H1 (cell line): ENCODE data around the gene ZFAND3. TPM values are rescaled to one million over a fixed set of nuclear protein-coding genes. Genes with fewer than 3 reads are reported as not detected.

Experiments
- CTCF ChIA-PET: fragments of 300-600 bp; sonication (Branson Sonifier 250); formaldehyde crosslinking; loops from one replicate; lab custom pipeline; 2021; ENCODE audit not compliant: partially characterized antibody; lab: Charles Lee
- POLR2A ChIA-PET: fragments of 300-600 bp; sonication (Branson Sonifier 250); formaldehyde crosslinking; loops from one replicate; lab custom pipeline; 2021; ENCODE audit warnings: inconsistent platforms; ENCODE audit not compliant: partially characterized antibody; lab: Charles Lee
- DNase-seq, 2 experiments: peaks; one replicate each; pipeline versions ENCODE4 v3.0.0 to v3.0.0-alpha.2; 2010 to 2022; ENCODE audit warnings: low spot score in 2 of 2, low read depth in 1 of 2, mixed read lengths in 1 of 2
- FAIRE-seq: peaks from 2 replicates; lab custom pipeline; 2011; peaks lifted over from hg19 to GRCh38; lab: Jason Lieb, UNC
- H2AFZ ChIP-seq: 2 replicates; pipeline ENCODE4 v1.8.1; 2012; ENCODE audit warnings: low read length, inconsistent platforms
- H2AK5ac ChIP-seq: 2 replicates; pipeline ENCODE4 v1.6.1; 2013; ENCODE audit warnings: low read depth, low read length
- H2BK120ac ChIP-seq: replicated peaks from 2 replicates; pipeline ENCODE3; 2013; ENCODE audit warnings: low read depth, low read length, inconsistent platforms
- H2BK12ac ChIP-seq: 2 replicates; pipeline ENCODE4 v1.6.1; 2013; ENCODE audit warnings: low read depth, low read length
- H2BK15ac ChIP-seq: 2 replicates; pipeline ENCODE4 v1.6.1; 2013; ENCODE audit warnings: low read length
- H2BK20ac ChIP-seq: 2 replicates; pipeline ENCODE4 v1.6.1; 2013; ENCODE audit warnings: low read length
- H2BK5ac ChIP-seq: 2 replicates; pipeline ENCODE4 v1.6.1; 2013; ENCODE audit warnings: low read depth, low read length
- H3K14ac ChIP-seq: 2 replicates; pipeline ENCODE4 v1.6.1; 2013; ENCODE audit warnings: inconsistent platforms; ENCODE audit not compliant: insufficient read length
- H3K18ac ChIP-seq: 2 replicates; pipeline ENCODE4 v1.6.1; 2013; ENCODE audit warnings: low read length; ENCODE audit errors: extremely low read depth
- H3K23ac ChIP-seq: 2 replicates; pipeline ENCODE4 v1.6.1; 2013; ENCODE audit warnings: inconsistent platforms; ENCODE audit not compliant: insufficient read length
- H3K23me2 ChIP-seq: 2 replicates; pipeline ENCODE4 v1.6.1; 2013; ENCODE audit warnings: low read depth, low read length
- H3K27ac ChIP-seq: 2 replicates; pipeline ENCODE4 v1.6.1; 2011; ENCODE audit warnings: low read depth, low read length, inconsistent platforms
- H3K27me3 ChIP-seq, 4 experiments: replicated peaks in 1 of 4; 1 replicate in 1 of 4; 2 replicates in 3 of 4; pipeline versions ENCODE4 v1.6.1 to v1.8.1; 2011 to 2013; ENCODE audit warnings: low read length in 3 of 4, mild to moderate bottlenecking in 3 of 4, inconsistent platforms in 2 of 4, mixed read lengths in 2 of 4, moderate library complexity in 1 of 4; ENCODE audit not compliant: control insufficient read depth in 3 of 4, insufficient read depth in 3 of 4; ENCODE audit errors: extremely low read depth in 1 of 4
- H3K36me3 ChIP-seq, 4 experiments: 2 replicates each; pipeline versions ENCODE4 v1.6.1 to v1.8.1; 2011 to 2013; ENCODE audit warnings: mild to moderate bottlenecking in 4 of 4, low read length in 3 of 4, moderate library complexity in 2 of 4, control low read depth in 1 of 4, inconsistent platforms in 1 of 4; ENCODE audit not compliant: insufficient read depth in 4 of 4, control insufficient read depth in 2 of 4
- H3K4ac ChIP-seq: replicated peaks from 2 replicates; pipeline ENCODE3; 2013; ENCODE audit warnings: low read length, low read depth, mixed read lengths, inconsistent platforms; ENCODE audit not compliant: insufficient read length
- H3K4me1 ChIP-seq, 4 experiments: replicated peaks in 1 of 4; 1 replicate in 1 of 4; 2 replicates in 3 of 4; pipeline versions ENCODE4 v1.6.1 to v1.8.1; 2011 to 2013; ENCODE audit warnings: low read length in 3 of 4, inconsistent platforms in 2 of 4, mixed read lengths in 1 of 4; ENCODE audit not compliant: insufficient read depth in 4 of 4, control insufficient read depth in 3 of 4
- H3K4me2 ChIP-seq, 2 experiments: 2 replicates each; pipeline versions ENCODE4 v1.6.1 to v1.8.1; 2011 to 2013; ENCODE audit warnings: low read depth in 2 of 2, low read length in 2 of 2, control low read depth in 1 of 2, inconsistent platforms in 1 of 2, mild to moderate bottlenecking in 1 of 2; ENCODE audit not compliant: insufficient read depth in 1 of 2
- H3K4me3 ChIP-seq, 4 experiments: fragments of 200-600, 300-600 bp in 1 of 4; sonication (generic), shearing (Covaris generic), sonication (Bioruptor Twin) in 1 of 4; 2 replicates each; pipeline versions ENCODE4 v1.5.1 to v1.8.1; 2011 to 2016; ENCODE audit warnings: low read length in 4 of 4, low read depth in 3 of 4, control low read depth in 2 of 4, inconsistent platforms in 2 of 4, mild to moderate bottlenecking in 2 of 4, mixed read lengths in 1 of 4, moderate library complexity in 1 of 4; ENCODE audit not compliant: insufficient read depth in 2 of 4; ENCODE audit errors: extremely low read depth in 1 of 4
- H3K56ac ChIP-seq: replicated peaks from 2 replicates; pipeline ENCODE3; 2013; ENCODE audit warnings: low read depth, mild to moderate bottlenecking, mixed read lengths, low read length, inconsistent platforms; ENCODE audit not compliant: insufficient read length
- H3K79me1 ChIP-seq: 2 replicates; pipeline ENCODE4 v1.6.1; 2013; ENCODE audit warnings: low read depth, low read length, control low read depth
- H3K79me2 ChIP-seq, 2 experiments: 2 replicates each; pipeline versions ENCODE4 v1.6.1 to v1.8.1; 2012 to 2013; ENCODE audit warnings: low read length in 2 of 2, mild to moderate bottlenecking in 2 of 2, inconsistent platforms in 1 of 2; ENCODE audit not compliant: insufficient read depth in 2 of 2, control insufficient read depth in 1 of 2
- H3K9ac ChIP-seq, 4 experiments: replicated peaks in 1 of 4; 1 replicate in 1 of 4; 2 replicates in 3 of 4; pipeline versions ENCODE4 v1.6.1 to v1.8.1; 2011 to 2013; ENCODE audit warnings: low read depth in 3 of 4, low read length in 3 of 4, control low read depth in 2 of 4, mild to moderate bottlenecking in 2 of 4, moderate library complexity in 2 of 4, inconsistent platforms in 1 of 4; ENCODE audit errors: extremely low read depth in 1 of 4
- H3K9me3 ChIP-seq, 2 experiments: 2 replicates each; pipeline versions ENCODE4 v1.6.1 to v1.8.1; 2012 to 2013; ENCODE audit warnings: mild to moderate bottlenecking in 2 of 2, moderate library complexity in 2 of 2, control low read depth in 1 of 2, inconsistent platforms in 1 of 2, low read depth in 1 of 2, low read length in 1 of 2, mixed read lengths in 1 of 2; ENCODE audit not compliant: insufficient read depth in 2 of 2
- H4K20me1 ChIP-seq, 2 experiments: replicated peaks in 1 of 2; 2 replicates each; pipeline versions ENCODE3 to v1.8.1; 2011 to 2013; ENCODE audit warnings: inconsistent platforms in 2 of 2, low read length in 2 of 2, mild to moderate bottlenecking in 1 of 2; ENCODE audit not compliant: insufficient read depth in 2 of 2, control insufficient read depth in 1 of 2
- H4K5ac ChIP-seq: 2 replicates; pipeline ENCODE4 v1.6.1; 2013; ENCODE audit warnings: low read length, low read depth, mixed read lengths, inconsistent platforms; ENCODE audit not compliant: insufficient read length
- H4K8ac ChIP-seq: 2 replicates; pipeline ENCODE4 v1.8.0; 2013; ENCODE audit warnings: mild to moderate bottlenecking, moderate library complexity, low read length, inconsistent platforms; ENCODE audit not compliant: insufficient read depth; ENCODE audit errors: extremely low read depth
- H4K91ac ChIP-seq: replicated peaks from 2 replicates; pipeline ENCODE3; 2013; ENCODE audit warnings: low read length, mixed read lengths, inconsistent platforms; ENCODE audit not compliant: insufficient read length
- EZH2 ChIP-seq: fragments of 200-600 bp; sonication (generic); IDR thresholded peaks from 2 replicates; pipeline ENCODE4 v1.7.1; 2012; ENCODE audit warnings: low read depth, mild to moderate bottlenecking, moderate library complexity, low read length, inconsistent platforms; ENCODE audit not compliant: severe bottlenecking
- FOSL1 ChIP-seq: IDR thresholded peaks from 2 replicates; pipeline ENCODE4 v1.6.1; 2011; ENCODE audit warnings: mild to moderate bottlenecking, low read depth, low read length, moderate library complexity; ENCODE audit not compliant: insufficient read depth
- KDM4A ChIP-seq: IDR thresholded peaks from one replicate; pipeline ENCODE4 v1.7.1; 2012; ENCODE audit warnings: low read depth, mild to moderate bottlenecking, moderate library complexity, low read length, inconsistent platforms; ENCODE audit not compliant: severe bottlenecking
- WGBS, 2 experiments: shearing (Covaris generic) in 1 of 2; methylation state at CpG; one replicate each; pipeline versions ENCODE4 v1.1.6 to v1.1.7; 2013 to 2015; ENCODE audit warnings: low lambda C conversion rate in 2 of 2, mixed read lengths in 2 of 2, inconsistent platforms in 1 of 2, low coverage in 1 of 2, missing lambda C conversion rate in 1 of 2; ENCODE audit not compliant: insufficient replicate concordance in 2 of 2, insufficient coverage in 1 of 2, insufficient read length in 1 of 2; ENCODE audit errors: extremely low coverage in 1 of 2, missing lambda C conversion rate in 1 of 2; 5-methylcytosine and 5-hydroxymethylcytosine counted together
- polyA plus RNA-seq, 7 experiments: library from polyadenylated mRNA; depleted of rRNA in 3 of 7; stranded (reverse) in 5 of 7; unstranded in 2 of 7; fragments of >200 nt in 5 of 7; fragments of 200-250 nt in 2 of 7; gene quantifications; 1 replicate in 5 of 7; 2 replicates in 1 of 7; 4 replicates in 1 of 7; pipeline versions ENCODE4 v1.2.1 to v1.2.3, GENCODE V29; 2011 to 2013; ENCODE audit warnings: missing spikeins in 2 of 7, mixed read lengths in 2 of 7
- total RNA-seq: library from RNA; stranded (reverse); fragmentation: NEBNext Ultra II Directional; extraction: Animal tissue kit (Norgen Biotek cat#: 25700); gene quantifications from 2 replicates; pipeline ENCODE4 v1.2.1, GENCODE V29; 2021

Gene ZFAND3
- total and polyA plus RNA-seq, 2 of the 8 experiments (the other 6 are each of a cell fraction or from before 2014, with no cell fraction given) = 13.0 to 51.3 TPM

DNA sequence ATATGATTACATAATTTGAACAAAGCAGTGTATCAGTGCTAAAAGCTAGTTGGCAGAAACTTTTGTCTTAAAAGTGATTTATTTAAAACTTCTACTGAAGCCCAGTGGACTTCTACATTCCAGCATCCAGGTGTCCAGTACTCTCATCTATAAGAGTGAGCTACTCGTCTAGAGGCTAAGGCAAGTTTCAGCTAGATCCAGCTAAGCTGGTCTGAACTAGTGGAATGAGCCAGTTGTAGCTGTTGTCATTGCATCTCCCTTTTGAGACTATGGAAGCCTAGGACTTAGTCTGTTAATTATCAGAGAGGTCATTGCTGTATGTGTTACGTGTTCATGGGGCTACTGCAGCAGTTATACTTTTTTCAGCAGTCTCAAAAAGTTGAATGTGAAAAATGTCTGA, 165.1 kb downstream of the ZFAND3 start:
- Histone ChIP-seq H2BK20ac (no peak overlapping the region), H2BK15ac (no peak overlapping the region), H3K9me3 (no peaks in the 10 kb centered on the region), H3K23ac (no peak overlapping the region), H3K14ac (no peak overlapping the region), H3K56ac (no peak overlapping the region), H4K5ac (no peak overlapping the region), H3K27me3 (no peaks in the 10 kb centered on the region), H2BK120ac (no peak overlapping the region), H3K79me1 (no peaks in the 10 kb centered on the region; the same call in 1 of the 2 replicates), H2BK5ac (no peak overlapping the region), H3K4me1 (peaks cover 0 to 2% (median 0%) of the 10 kb centered on the region in 4 experiments; a peak in 1 of 7 replicates), H3K36me3 (no peaks in the 10 kb centered on the region), H3K79me2 (peaks cover 0 to 61% of the 10 kb centered on the region in 2 experiments; a peak in 3 of 4 replicates), H3K18ac (no peak overlapping the region), H3K4me2 (no peak overlapping the region), H3K4me3 (no peak overlapping the region), H3K27ac (no peak overlapping the region), H2AFZ (no peak overlapping the region), H4K20me1 (peaks cover 1 to 3% of the 10 kb centered on the region in 2 experiments), H3K23me2 (no peaks in the 10 kb centered on the region), H3K4ac (no peak overlapping the region), H4K91ac (no peak overlapping the region), H2BK12ac (no peak overlapping the region), H2AK5ac (no peak overlapping the region), H3K9ac (no peak overlapping the region), H4K8ac (no peak overlapping the region)
- TF ChIP-seq FOSL1 (no peak), EZH2 (no peak), KDM4A (no peak)
- CTCF ChIA-PET = interaction anchor here (1.0 kb wide), 1 partner anchor 12 kb away, joined by 3 read pairs; no protein-coding TSS in a partner anchor
- DNase-seq (no peak), FAIRE-seq (no peak)
- 94% methylated on average over 2 of the region's 2 CpGs; no CpG with 5 or more reads in 1 of the 2 experiments for WGBS, 2 experiments
- POLR2A ChIA-PET = interaction anchor here (0.7 to 1.1 kb wide), 2 partner anchors 11 to 115 kb away, joined by 3 read pairs; no protein-coding TSS in a partner anchor
